Gastroesophageal sphincter (tissue), 4 donors: ENCODE data around the gene GTF3A. TPM values are rescaled to one million over a fixed set of nuclear protein-coding genes. Genes with fewer than 3 reads are reported as not detected.

Experiments
- ATAC-seq: fragments of 150-250 bp; one replicate; pipeline ENCODE4 v1.9.1; 2016; ENCODE audit warnings: mild to moderate bottlenecking, moderate library complexity
- H3K27ac ChIP-seq, 4 donors: fragments of 200-600 bp; sonication (generic) in 3 of 4; 1 replicate in 3 of 4; 2 replicates in 1 of 4; pipeline ENCODE4 v1.5.1; 2016 to 2019
- H3K27me3 ChIP-seq: fragments of 200-600 bp; sonication (generic); one replicate; pipeline ENCODE4 v1.5.1; 2019
- H3K36me3 ChIP-seq, 2 donors: fragments of 200-600 bp; sonication (generic); one replicate each; pipeline ENCODE4 v1.5.1; 2019; ENCODE audit warnings: control low read depth in 1 of 2
- H3K4me1 ChIP-seq, 3 donors: fragments of 200-600 bp; sonication (generic); 1 replicate in 2 of 3; 2 replicates in 1 of 3; pipeline ENCODE4 v1.5.1; 2016 to 2019; ENCODE audit warnings: control low read depth in 2 of 3
- H3K4me3 ChIP-seq, 2 donors: fragments of 200-600 bp; sonication (generic); one replicate each; pipeline ENCODE4 v1.5.1; 2019; ENCODE audit warnings: mild to moderate bottlenecking in 1 of 2, moderate library complexity in 1 of 2
- H3K9me3 ChIP-seq, 3 donors: fragments of 200-600 bp; sonication (generic); one replicate each; pipeline ENCODE4 v1.5.1; 2017 to 2019; ENCODE audit warnings: control low read depth in 2 of 3
- EP300 ChIP-seq: sonication (generic); formaldehyde crosslinking; IDR thresholded peaks from one replicate; pipeline ENCODE4 v1.6.1; 2017; ENCODE audit warnings: antibody characterized with exemption, mild to moderate bottlenecking
- POLR2A ChIP-seq, 2 donors: fragments of 450-650 bp; IDR thresholded peaks; one replicate each; pipeline ENCODE4 v1.6.1; 2017; ENCODE audit warnings: antibody characterized with exemption in 2 of 2, mild to moderate bottlenecking in 2 of 2, moderate library complexity in 1 of 2
- POLR2AphosphoS5 ChIP-seq: sonication (generic); formaldehyde crosslinking; IDR thresholded peaks from one replicate; pipeline ENCODE4 v1.6.1; 2017; ENCODE audit warnings: antibody characterized with exemption
- WGBS, 2 donors: methylation state at CpG; one replicate each; pipeline ENCODE4 v1.1.5; 2018; ENCODE audit warnings: low coverage in 1 of 2; 5-methylcytosine and 5-hydroxymethylcytosine counted together
- total RNA-seq, 4 donors: library from RNA; depleted of rRNA; stranded (reverse); fragments of >200 nt; gene quantifications; one replicate each; pipeline ENCODE4 v1.1.0, GENCODE V29; 2016
- TF ChIP-seq, protein P1 (sequence below), 4 experiments: fragments of 200-600 bp in 2 of 4; fragments of 450-650 bp in 2 of 4; sonication (generic) in 1 of 4; IDR thresholded peaks; one replicate each; pipeline ENCODE4 v1.5.1; 2017 to 2019; ENCODE audit warnings: antibody characterized with exemption in 4 of 4, mild to moderate bottlenecking in 2 of 4, moderate library complexity in 2 of 4

The GTF3A gene
- total RNA-seq, 4 donors from 2014 or later: 90.5 to 151 (median 120) TPM

DNA sequence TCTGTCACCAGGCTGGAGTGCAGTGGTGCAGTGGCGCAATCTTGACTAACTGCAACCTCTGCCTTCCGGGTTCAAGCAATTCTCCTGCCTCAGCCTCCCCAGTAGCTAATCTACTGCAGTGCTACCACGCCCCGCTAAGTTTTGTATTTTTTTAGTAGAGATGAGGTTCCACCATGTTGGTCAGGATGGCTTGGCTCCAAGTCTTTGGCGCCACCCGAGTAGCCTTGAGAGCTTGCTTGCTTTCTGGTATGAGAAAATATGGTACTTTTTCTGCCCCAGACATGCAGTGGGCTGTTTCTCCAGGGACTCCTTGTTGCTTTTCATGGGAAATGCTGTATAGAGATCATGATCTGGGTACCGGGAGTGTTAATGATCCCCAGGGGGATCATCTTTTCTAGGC is 34.5 kb upstream of the GTF3A start:
- H3K27me3 ChIP-seq: no peaks in the 10 kb centered on the region
- H3K36me3 ChIP-seq: no peaks in the 10 kb centered on the region
- no peaks in the 10 kb centered on the region for H3K9me3 ChIP-seq
- H3K27ac ChIP-seq: no peak overlapping the region
- 74 to 93% methylated on average over 3 to 6 of the region's 7 CpGs for WGBS, 2 donors
- ATAC-seq: no peak
- TF ChIP-seq EP300 (no peak), POLR2AphosphoS5 (no peak), POLR2A (IDR thresholded peaks at IDR 0.05) (no peak)
- TF ChIP-seq, protein P1, sequence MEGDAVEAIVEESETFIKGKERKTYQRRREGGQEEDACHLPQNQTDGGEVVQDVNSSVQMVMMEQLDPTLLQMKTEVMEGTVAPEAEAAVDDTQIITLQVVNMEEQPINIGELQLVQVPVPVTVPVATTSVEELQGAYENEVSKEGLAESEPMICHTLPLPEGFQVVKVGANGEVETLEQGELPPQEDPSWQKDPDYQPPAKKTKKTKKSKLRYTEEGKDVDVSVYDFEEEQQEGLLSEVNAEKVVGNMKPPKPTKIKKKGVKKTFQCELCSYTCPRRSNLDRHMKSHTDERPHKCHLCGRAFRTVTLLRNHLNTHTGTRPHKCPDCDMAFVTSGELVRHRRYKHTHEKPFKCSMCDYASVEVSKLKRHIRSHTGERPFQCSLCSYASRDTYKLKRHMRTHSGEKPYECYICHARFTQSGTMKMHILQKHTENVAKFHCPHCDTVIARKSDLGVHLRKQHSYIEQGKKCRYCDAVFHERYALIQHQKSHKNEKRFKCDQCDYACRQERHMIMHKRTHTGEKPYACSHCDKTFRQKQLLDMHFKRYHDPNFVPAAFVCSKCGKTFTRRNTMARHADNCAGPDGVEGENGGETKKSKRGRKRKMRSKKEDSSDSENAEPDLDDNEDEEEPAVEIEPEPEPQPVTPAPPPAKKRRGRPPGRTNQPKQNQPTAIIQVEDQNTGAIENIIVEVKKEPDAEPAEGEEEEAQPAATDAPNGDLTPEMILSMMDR (IDR thresholded peaks at IDR 0.05): no peak
- no peaks in the 10 kb centered on the region for H3K4me1 ChIP-seq
- H3K4me3 ChIP-seq: no peak overlapping the region

- H3K4me3 ChIP-seq: no peak overlapping the region
- no peak for ATAC-seq
- H3K27me3 ChIP-seq: peaks cover 8% of the 10 kb centered on the region
- 35 to 46% methylated on average over 2 of the region's 2 CpGs for WGBS, 2 donors
- no peaks in the 10 kb centered on the region for H3K4me1 ChIP-seq
- H3K9me3 ChIP-seq: no peaks in the 10 kb centered on the region
- no peak overlapping the region for H3K27ac ChIP-seq
- no peaks in the 10 kb centered on the region for H3K36me3 ChIP-seq
- TF ChIP-seq POLR2A (IDR thresholded peaks at IDR 0.05): no peak
- no peak for TF ChIP-seq EP300
- TF ChIP-seq POLR2AphosphoS5: no peak
Observed at GRCh38 chr13:27391471-27391870, 32.9 kb upstream of the GTF3A start.

DNA sequence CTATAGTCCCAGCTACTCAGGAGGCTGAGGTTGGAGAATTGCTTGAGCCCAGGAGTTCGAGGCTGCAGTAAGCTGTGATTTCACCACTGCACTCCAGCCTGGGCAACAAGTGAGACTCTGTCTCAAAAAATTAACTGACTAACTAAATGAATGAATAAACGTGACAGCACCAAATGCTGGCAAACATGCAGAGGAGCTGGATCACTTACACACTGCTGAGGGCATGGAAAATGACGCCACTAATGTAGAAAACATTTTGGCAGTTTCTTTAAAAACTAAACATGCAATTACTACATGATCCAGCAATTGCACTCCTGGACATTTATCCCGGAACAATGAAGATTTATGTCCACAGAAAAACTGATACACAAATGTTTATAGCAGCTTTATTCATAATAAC is 31.3 kb upstream of the GTF3A start:
- no peak for ATAC-seq
- no peak overlapping the region for H3K4me3 ChIP-seq
- no peaks in the 10 kb centered on the region for H3K36me3 ChIP-seq
- H3K4me1 ChIP-seq: no peaks in the 10 kb centered on the region
- whole genome bisulfite sequencing, 2 donors: 53 to 60% methylated on average over 3 to 4 of the region's 4 CpGs
- H3K27ac ChIP-seq: no peak overlapping the region
- H3K9me3 ChIP-seq: no peaks in the 10 kb centered on the region
- TF ChIP-seq POLR2A (IDR thresholded peaks at IDR 0.05) (no peak), POLR2AphosphoS5 (no peak), EP300 (no peak)
- TF ChIP-seq, protein P1 (IDR thresholded peaks at IDR 0.05): no peak
- peaks cover 10% of the 10 kb centered on the region for H3K27me3 ChIP-seq

GRCh38 chr13:27395007-27395510 is 29.4 kb upstream of the GTF3A start:
- WGBS, 2 donors: 39 to 71% methylated on average over 4 to 14 of the region's 14 CpGs
- ATAC-seq: no peak
- Histone ChIP-seq H3K27me3 (peaks cover 10% of the 10 kb centered on the region), H3K27ac (no peak overlapping the region), H3K36me3 (no peaks in the 10 kb centered on the region), H3K9me3 (no peaks in the 10 kb centered on the region), H3K4me1 (no peaks in the 10 kb centered on the region), H3K4me3 (no peak overlapping the region)
- TF ChIP-seq POLR2AphosphoS5 (no peak), EP300 (no peak), POLR2A (IDR thresholded peaks at IDR 0.05) (no peak)
- TF ChIP-seq, protein P1 (IDR thresholded peaks at IDR 0.05): no peak

GRCh38 chr13:27396252-27396846 is 28.1 kb upstream of the GTF3A start:
- no peaks in the 10 kb centered on the region for H3K4me1 ChIP-seq
- H3K27ac ChIP-seq: no peak overlapping the region
- H3K9me3 ChIP-seq: no peaks in the 10 kb centered on the region
- TF ChIP-seq POLR2AphosphoS5 (no peak), EP300 (no peak), POLR2A (IDR thresholded peaks at IDR 0.05) (no peak)
- TF ChIP-seq, protein P1 (IDR thresholded peaks at IDR 0.05): no peak
- peaks cover 10% of the 10 kb centered on the region for H3K27me3 ChIP-seq
- ATAC-seq: no peak
- 81 to 85% methylated on average over 4 to 7 of the region's 7 CpGs for WGBS, 2 donors
- no peaks in the 10 kb centered on the region for H3K36me3 ChIP-seq
- H3K4me3 ChIP-seq: no peak overlapping the region
